Neural cell (in vitro differentiated cells): ENCODE data around the gene DHRS3.

Experiments used
- CTCF ChIP-seq: fragments of 450-650 bp; IDR thresholded peaks from 2 replicates; pipeline ENCODE4 v1.5.1; 2014; ENCODE audit warnings: antibody characterized with exemption, mild to moderate bottlenecking, moderate library complexity; ENCODE audit not compliant: poor library complexity, severe bottlenecking
- EP300 ChIP-seq: fragments of 450-650 bp; conservative IDR thresholded peaks from 2 replicates; pipeline ENCODE4 v1.6.1; 2014; ENCODE audit warnings: antibody characterized with exemption, mild to moderate bottlenecking, moderate library complexity; ENCODE audit not compliant: poor library complexity, severe bottlenecking
- MXI1 ChIP-seq: fragments of 450-650 bp; conservative IDR thresholded peaks from 2 replicates; pipeline ENCODE4 v1.6.1; 2014; ENCODE audit warnings: antibody characterized with exemption, mild to moderate bottlenecking; ENCODE audit not compliant: poor library complexity, severe bottlenecking
- POLR2AphosphoS5 ChIP-seq: IDR thresholded peaks from 2 replicates; pipeline ENCODE4 v1.6.1; 2012
- TAF1 ChIP-seq: IDR thresholded peaks from 2 replicates; pipeline ENCODE4 v1.6.1; 2012; ENCODE audit warnings: low read depth
- TF ChIP-seq, protein P1 (sequence below): IDR thresholded peaks from 2 replicates; pipeline ENCODE4 v1.6.1; 2012; ENCODE audit warnings: borderline replicate concordance

DNA sequence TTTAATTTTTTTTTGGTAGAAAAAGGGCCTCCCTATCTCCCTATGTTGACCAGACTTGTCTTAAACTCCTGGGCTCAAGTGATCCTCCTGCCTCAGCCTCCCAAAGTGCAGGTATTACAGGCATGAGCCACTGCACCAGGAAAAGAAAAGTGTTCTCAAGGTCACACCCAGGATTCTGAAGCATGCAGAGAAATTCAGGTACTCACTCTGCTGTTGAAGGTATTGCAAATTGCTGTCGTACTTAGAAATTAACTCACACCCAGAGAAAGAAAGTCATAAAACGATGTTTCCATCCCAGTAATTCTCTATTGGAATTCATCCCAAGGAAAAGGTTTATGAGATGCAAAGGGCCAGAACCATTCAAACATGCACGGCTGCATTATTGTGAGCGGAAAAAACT lies 73.7 kb downstream of the DHRS3 start:
- TF ChIP-seq CTCF, result no peak
- no peak for TF ChIP-seq EP300
- no peak for TF ChIP-seq POLR2AphosphoS5
- TF ChIP-seq TAF1, result no peak
- TF ChIP-seq, protein P1, sequence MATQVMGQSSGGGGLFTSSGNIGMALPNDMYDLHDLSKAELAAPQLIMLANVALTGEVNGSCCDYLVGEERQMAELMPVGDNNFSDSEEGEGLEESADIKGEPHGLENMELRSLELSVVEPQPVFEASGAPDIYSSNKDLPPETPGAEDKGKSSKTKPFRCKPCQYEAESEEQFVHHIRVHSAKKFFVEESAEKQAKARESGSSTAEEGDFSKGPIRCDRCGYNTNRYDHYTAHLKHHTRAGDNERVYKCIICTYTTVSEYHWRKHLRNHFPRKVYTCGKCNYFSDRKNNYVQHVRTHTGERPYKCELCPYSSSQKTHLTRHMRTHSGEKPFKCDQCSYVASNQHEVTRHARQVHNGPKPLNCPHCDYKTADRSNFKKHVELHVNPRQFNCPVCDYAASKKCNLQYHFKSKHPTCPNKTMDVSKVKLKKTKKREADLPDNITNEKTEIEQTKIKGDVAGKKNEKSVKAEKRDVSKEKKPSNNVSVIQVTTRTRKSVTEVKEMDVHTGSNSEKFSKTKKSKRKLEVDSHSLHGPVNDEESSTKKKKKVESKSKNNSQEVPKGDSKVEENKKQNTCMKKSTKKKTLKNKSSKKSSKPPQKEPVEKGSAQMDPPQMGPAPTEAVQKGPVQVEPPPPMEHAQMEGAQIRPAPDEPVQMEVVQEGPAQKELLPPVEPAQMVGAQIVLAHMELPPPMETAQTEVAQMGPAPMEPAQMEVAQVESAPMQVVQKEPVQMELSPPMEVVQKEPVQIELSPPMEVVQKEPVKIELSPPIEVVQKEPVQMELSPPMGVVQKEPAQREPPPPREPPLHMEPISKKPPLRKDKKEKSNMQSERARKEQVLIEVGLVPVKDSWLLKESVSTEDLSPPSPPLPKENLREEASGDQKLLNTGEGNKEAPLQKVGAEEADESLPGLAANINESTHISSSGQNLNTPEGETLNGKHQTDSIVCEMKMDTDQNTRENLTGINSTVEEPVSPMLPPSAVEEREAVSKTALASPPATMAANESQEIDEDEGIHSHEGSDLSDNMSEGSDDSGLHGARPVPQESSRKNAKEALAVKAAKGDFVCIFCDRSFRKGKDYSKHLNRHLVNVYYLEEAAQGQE, result no peak
- no peak for TF ChIP-seq MXI1
